Bronchial epithelial cell (primary cell): ENCODE results near the gene OTOG. TPM values are rescaled to one million over a fixed set of nuclear protein-coding genes. Genes with fewer than 3 reads are reported as not detected.

ENCODE experiments used
- DNase-seq: peaks from one replicate; pipeline ENCODE4 v3.0.0-alpha.2; 2010; ENCODE audit warnings: low read depth
- FAIRE-seq: peaks from 2 replicates; lab custom pipeline; 2011; peaks lifted over from hg19 to GRCh38; lab: Jason Lieb, UNC
- H3K27me3 ChIP-seq: 2 replicates; pipeline ENCODE4 v1.5.1; 2011; ENCODE audit warnings: low read length; ENCODE audit not compliant: control insufficient read depth, insufficient read depth
- H3K36me3 ChIP-seq: 2 replicates; pipeline ENCODE4 v1.5.1; 2011; ENCODE audit warnings: low read length; ENCODE audit not compliant: control insufficient read depth, insufficient read depth
- H3K4me3 ChIP-seq: 2 replicates; pipeline ENCODE4 v1.5.1; 2011; ENCODE audit warnings: mild to moderate bottlenecking, low read depth, low read length, control low read depth
- CTCF ChIP-seq: IDR thresholded peaks from 2 replicates; pipeline ENCODE4 v1.5.1; 2011; ENCODE audit warnings: mild to moderate bottlenecking, moderate library complexity, low read length, control low read depth, inconsistent platforms; ENCODE audit not compliant: insufficient read depth, severe bottlenecking
- total RNA-seq: library from RNA; depleted of rRNA; stranded (reverse); fragments of >200 nt; gene quantifications from 2 replicates; pipeline ENCODE4 v1.2.1, GENCODE V29; 2014

Gene OTOG
- total RNA-seq, 1 donor from 2014 or later, result not detected

GRCh38 chr11:17548444-17548843 lies 1.4 kb downstream of the OTOG start:
- Histone ChIP-seq H3K27me3 (peaks cover 3% of the 10 kb centered on the region), H3K4me3 (no peak overlapping the region), H3K36me3 (no peaks in the 10 kb centered on the region)
- TF ChIP-seq CTCF, result no peak
- FAIRE-seq (no peak), DNase-seq (no peak)

- no peak for DNase-seq
- no peak overlapping the region for H3K4me3 ChIP-seq
- no peaks in the 10 kb centered on the region for H3K27me3 ChIP-seq
- FAIRE-seq, result no peak
- TF ChIP-seq CTCF, result no peak
- no peaks in the 10 kb centered on the region for H3K36me3 ChIP-seq
Observed at GRCh38 chr11:17550450-17551346, 3.6 kb downstream of the OTOG start.

- no peak for TF ChIP-seq CTCF
- Histone ChIP-seq H3K4me3 (no peak overlapping the region), H3K27me3 (no peaks in the 10 kb centered on the region), H3K36me3 (no peaks in the 10 kb centered on the region)
- no peak for FAIRE-seq
- no peak for DNase-seq
Observed at GRCh38 chr11:17551347-17552040, 4.4 kb downstream of the OTOG start.

- H3K36me3 ChIP-seq, result no peaks in the 10 kb centered on the region
- DNase-seq (no peak), FAIRE-seq (no peak)
- TF ChIP-seq CTCF, result no peak
- no peak overlapping the region for H3K4me3 ChIP-seq
- H3K27me3 ChIP-seq, result no peaks in the 10 kb centered on the region
Observed at GRCh38 chr11:17552041-17552355, 4.9 kb downstream of the OTOG start.

GRCh38 chr11:17552392-17553248 lies 5.6 kb downstream of the OTOG start:
- no peak for TF ChIP-seq CTCF
- Histone ChIP-seq H3K4me3 (no peak overlapping the region), H3K27me3 (no peaks in the 10 kb centered on the region), H3K36me3 (no peaks in the 10 kb centered on the region)
- DNase-seq (no peak), FAIRE-seq (no peak)
